Activated CD4-positive, CD25-positive, alpha-beta regulatory T cell treated with anti-CD3 and anti-CD28 coated beads, Interleukin-2, amount 50 U/mL, for 72 hours (primary cell): ENCODE data around the gene FIS1.
"Not testable (repeated sequence)": the region's sequence is repeated elsewhere in the genome, so short reads cannot be mapped to it uniquely, and the experiment has no call there.

Experiments
- DNase-seq: peaks from one replicate; pipeline ENCODE4 v3.0.0; 2021

FIS1 gene

GRCh38 chr7:101244375-101245146 is at the start of gene FIS1:
Gene FIS1, minus strand, starts transcription at chr7:101245081. Its CDS starts 77 bp downstream, at chr7:101245004.
- DNase-seq: peak; percentile 96

GRCh38 chr7:101294039-101294831 is 49.4 kb upstream of the FIS1 start:
- DNase-seq: no peak

- not testable (repeated sequence) for DNase-seq
These were observed 48.5 kb upstream of the FIS1 start for GRCh38 chr7:101293069-101294021.

DNA sequence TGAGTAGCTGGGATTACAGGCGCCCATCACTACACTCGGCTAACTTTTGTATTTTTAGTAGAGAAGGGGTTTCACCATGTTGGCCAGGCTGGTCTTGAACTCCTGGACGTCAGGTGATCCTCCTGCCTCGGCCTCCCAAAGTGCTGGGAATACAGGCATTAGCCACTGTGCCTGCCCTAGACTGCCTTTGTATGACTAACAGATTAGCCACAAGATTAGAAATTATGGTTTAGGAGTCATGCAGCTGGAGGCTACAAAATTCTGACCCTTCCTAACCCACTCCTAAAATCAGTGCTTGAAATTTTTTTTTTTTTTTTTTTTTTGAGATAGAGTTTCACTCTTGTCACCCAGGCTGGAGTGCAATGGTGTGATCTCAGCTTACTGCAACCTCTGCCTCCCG is 47.7 kb upstream of the FIS1 start:
- DNase-seq: not testable (repeated sequence)

DNA sequence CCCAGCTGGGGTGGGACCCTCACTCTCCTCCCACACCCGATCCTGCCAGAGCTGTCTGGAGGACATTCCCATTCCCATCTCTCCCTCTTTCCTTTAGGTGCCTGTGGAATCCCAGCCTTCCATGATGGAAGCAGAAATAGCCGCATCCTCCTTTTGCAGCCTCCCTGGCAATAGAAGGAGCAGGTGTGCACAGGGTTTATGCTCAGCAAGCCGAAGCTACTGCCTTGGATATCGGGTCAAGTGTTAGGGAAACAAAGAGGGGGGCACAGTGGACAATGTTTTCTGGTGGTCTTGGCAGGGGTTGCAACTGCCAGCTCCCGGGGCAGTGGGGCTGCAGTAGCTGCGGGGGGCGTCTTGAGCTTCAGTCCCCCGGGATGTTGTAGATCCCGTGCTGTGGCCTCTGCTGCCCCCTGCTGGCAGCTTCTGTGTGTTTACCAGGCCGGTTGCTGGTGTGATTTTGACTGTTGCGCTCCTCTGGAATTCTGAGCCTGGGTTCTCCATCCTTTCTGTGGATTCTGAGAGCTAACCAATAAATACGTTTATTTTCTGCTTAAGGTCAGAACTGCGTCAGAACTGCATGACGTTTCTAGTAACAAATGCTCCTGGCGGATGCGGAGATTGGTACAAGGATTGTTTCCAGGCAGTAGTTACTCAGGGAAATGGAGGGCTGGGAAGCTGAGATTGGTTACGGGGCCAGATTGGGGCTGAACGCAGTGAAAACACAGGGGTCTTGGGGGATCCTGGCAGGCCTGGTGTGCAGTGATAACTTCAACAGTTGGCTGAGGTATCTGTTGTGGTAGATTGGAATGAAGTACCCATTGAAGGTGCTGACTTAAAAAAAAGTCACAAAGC is 45.5 kb upstream of the FIS1 start:
- DNase-seq: peak; percentile 66

GRCh38 chr7:101289687-101290086 is 44.8 kb upstream of the FIS1 start:
- DNase-seq: not testable (repeated sequence)

DNA sequence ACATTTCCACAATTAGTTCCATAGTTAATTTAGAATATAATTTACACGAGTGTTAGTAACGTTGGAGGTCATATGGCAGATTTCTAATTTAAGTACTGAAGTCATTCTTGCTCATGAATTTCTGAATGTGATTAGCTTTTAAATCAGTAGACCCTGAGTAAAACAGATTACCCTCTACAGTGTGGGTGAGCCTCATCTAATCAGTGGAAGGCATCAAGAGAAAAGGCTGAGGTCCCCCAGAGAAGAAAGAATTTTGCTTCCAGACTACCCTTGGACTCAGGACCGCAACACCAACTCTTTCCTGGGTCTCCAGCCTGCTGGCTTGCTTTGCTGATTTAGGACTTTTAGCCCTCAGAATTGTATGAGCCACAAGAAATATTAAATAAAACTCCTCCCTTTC is 43.6 kb upstream of the FIS1 start:
- no peak for DNase-seq

- DNase-seq: no peak
These were observed 42.2 kb upstream of the FIS1 start for GRCh38 chr7:101287032-101287431.

GRCh38 chr7:101285880-101286279 is 41.0 kb upstream of the FIS1 start:
- DNase-seq: not testable (repeated sequence)

DNA sequence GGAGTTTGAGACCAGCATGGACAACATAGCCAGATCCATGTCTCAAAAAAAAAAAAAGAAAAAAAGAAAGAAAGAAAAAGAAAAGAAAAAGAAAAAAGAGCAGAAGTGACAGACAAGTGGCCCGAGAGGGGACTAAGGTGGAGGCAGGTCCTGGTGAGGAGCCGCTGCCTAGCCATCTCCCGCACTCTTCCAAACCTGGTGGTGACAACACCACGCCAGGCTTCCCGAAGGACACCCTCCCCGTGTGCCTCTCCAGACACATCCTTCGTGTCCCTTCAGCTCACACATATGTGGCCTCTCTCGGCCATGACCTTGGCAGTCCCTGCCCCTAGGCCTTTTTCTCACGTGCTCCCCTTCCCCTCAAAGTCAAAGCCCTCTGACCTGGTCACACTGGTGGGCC is 40.3 kb upstream of the FIS1 start:
- DNase-seq: no peak

DNA sequence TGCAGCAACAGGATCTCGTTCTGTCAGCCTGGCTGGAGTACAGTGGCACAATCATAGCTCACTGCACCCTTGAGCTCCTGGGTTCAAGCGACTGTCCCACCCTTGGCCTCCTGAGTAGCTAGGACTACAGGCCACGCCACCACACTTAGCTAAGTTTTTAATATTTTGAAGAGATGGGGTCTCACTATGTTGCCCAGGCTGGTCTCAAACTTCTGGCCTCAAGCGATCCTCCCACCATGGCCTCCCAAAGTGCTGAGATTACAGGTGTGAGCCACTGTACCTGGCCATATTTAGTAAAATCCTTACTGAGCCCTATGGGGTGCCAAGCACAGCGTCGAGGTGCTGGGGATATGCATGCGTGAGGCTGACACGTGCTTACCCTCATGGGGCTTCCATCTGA is 36.0 kb upstream of the FIS1 start:
- not testable (repeated sequence) for DNase-seq

DNA sequence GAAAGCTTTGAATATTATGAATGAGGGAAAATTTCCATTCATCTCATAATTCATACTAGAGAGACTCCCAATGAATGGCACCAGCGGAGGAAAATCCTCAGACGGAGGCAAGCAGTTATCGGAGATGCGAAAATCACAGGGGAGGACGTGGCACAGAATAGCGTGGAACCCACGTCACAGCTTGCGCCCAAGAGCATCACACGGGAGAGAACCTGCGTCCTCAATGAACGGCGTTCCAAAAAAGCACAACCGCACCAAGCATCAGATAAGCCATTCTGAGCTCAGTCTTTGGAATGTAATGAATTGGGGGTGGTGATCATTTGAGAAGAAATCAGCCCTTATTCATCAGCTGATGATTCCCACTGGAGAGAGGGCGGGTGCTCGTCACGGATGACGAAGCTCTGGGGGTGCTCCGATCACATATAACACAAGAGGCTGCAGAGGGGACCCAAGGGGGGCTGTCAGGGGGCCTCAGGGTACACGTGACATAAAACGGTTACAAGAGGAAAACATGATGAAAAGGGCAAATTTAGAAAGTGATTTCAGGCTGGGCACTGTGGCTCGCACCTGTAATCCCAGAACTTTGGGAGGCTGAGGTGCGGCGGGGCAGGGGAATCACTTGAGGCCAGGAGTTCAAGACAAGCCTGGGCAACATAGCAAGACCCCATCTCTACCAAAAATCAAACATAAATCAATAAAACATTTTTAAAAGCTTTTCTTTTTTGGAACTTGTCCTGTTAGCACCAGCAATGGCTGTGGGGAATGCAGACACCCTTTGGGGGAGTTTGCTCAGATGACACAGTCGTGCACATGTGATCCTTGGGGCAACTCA is 33.8 kb upstream of the FIS1 start:
- DNase-seq: no peak

DNA sequence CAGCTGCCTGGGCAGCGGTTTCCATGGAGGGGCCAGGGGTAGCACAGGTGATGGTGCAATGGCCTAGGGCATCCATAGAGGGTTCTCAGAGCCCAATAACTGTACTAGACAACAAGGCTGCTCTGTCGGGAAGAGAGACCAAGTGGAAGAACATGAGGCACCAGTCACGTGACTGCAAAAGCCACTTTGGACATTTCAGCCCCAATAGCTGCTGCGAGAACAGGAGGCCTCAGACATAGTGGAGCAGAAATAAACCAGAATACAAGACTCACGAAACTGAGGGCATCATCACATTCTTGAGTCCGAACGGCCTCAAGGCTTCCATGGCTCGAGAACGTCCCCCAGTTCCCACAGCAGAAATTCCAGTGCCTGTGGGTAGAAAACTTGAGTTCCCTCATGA is 32.3 kb upstream of the FIS1 start:
- no peak for DNase-seq

DNA sequence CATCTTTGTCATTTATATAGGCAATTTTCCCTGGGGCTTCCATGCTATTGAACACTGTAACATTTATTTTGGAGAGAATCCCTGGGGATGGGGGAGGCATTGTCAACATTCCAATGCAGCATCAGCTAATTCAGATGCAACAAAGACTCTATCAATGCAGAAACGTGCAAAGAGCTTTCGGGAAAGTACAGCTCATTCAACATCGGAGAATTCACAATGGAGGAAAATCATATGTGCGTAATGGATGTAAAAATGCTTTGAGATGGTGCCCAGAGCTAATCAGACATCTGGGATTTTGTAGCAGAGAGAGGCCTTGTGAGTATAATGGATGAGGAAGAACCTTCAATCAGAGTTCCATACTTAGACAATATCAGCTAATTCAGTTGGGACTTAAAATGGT is 28.3 kb upstream of the FIS1 start:
- DNase-seq: no peak

DNA sequence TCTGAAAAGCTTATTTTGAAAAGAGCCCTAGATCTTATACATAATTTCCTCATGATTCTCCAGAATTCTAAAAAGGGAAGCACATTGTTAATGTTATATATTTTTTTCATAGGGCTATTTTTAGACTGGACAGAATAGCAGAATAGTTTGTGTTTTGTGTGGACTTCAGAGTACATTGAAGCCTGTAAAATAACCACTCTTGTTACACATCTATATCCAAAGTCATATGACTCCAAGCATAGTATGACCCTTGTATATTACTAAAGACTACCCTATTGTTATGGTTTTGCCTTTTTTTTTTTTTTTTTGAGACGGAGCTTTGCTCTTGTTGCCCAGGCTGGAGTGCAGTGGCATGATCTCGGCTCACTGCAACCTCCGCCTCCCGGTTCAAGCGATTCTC is 26.1 kb upstream of the FIS1 start:
- DNase-seq: no peak

GRCh38 chr7:101269664-101270063 is 24.8 kb upstream of the FIS1 start:
- no peak for DNase-seq

DNA sequence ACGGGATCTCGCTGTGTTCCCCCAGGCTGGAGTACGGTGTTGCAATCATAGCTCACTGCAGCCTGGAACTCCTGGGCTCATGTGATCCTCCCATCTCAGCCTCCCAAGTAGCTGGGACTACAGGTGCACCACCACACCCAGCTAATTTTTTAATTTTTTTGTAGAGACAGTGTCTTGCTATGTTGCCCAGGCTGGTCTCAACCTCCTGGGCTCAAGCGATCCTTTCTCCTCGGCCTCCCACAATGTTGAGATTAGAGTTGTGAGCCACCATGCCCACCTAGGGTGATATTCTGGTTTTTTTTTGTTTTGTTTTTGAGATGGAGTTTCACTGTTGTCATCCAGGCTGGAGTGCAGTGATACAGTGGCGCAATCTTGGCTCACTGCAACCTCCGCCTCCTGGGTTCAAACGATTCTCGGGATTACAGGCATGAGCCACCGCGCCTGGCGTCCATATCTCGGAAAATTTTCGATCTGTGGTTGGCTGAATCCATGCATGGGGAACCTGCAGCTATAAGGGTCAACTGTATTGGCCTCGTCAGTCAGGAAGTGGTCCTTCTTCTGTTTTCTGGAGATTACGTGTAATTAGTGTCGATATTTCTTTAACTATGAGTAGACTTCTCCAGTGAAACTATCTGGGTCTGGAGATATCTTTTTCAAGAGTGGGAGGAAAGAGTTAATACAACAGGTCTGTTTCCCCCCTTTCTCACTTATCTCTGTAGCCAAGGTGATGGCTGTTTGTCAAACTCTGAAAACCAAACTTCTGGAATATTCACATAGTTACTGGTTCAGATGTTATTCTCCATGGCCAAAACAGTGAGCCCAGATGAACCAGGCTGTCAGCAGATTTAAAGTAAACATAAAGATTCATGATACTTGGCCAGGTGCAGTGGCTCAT is 21.0 kb upstream of the FIS1 start:
- no peak for DNase-seq

DNA sequence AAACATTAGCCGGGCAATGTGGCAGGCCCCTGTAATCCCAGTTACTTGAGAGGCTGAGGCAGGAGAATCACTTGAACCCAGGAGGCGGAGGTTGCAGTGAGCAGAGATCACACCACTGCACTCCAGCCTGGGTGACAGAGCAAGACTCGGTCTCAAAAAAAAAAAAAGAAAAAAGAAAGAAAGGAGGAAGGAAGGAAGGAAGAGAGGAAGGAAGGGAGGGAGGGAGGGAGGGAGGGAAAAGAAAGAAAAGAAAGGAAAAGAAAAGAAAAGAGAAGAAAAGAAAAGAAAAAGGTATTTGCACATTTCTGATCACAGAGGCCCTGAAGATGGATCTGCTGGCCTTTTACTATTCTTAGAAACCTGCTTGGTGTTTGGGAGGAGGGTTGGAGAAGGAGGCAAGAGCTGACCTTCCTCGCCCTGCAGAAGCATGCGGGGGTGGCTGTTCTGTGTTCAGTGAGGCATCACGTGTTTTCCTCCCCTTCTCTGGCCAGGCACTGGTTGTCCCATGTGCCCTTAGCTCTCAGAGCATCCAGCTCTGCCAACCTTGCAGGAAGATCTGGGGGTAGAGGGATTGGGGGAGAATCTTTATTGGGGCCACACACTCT is 19.3 kb upstream of the FIS1 start:
- not testable (repeated sequence) for DNase-seq

- no peak for DNase-seq
These were observed 13.4 kb upstream of the FIS1 start for GRCh38 chr7:101258243-101258731.
